ENCODE data around the gene SLC2A11. TPM values are rescaled to one million over a fixed set of nuclear protein-coding genes. Genes with fewer than 3 reads are reported as not detected.

Gene SLC2A11
- total RNA-seq, 4 donors from 2014 or later, result 2.4 to 19.0 (median 6.2) TPM

- ATAC-seq (no peak), DNase-seq (no peak)
Measured at GRCh38 chr22:23817146-23817545, 40.5 kb upstream of the SLC2A11 start.

DNA sequence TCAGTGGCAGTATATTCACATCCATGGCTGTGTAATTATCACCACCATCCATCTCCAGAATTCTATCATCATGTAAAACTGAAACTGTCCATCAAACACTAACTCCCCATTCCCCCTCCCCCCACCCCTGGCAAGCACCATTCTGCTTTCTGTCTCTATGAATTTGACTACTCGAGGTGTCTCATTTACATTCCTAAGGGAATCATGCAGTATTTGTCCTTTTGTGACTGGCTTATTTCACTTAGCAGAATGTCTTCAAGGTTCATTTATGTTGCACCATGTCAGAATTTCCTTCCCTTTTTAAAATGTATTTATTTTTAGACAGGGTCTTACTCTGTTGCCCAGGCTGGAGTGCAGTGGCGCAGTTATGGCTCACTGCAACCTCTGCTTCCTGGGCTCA is 39.1 kb upstream of the SLC2A11 start:
- H3K36me3 ChIP-seq, result peaks cover 0 to 70% of the 10 kb centered on the region in 2 donors
- intact Hi-C loops (cut with DNase I; ENCODE audit: low total_unique reads) (no loop called here), in situ Hi-C loops (cut with MboI; ENCODE audit: low sequenced_read_pairs in 4 of 4) (no loop called here)
- no peaks in the 10 kb centered on the region for H3K27me3 ChIP-seq
- H3K4me3 ChIP-seq, result no peak overlapping the region
- peaks cover 14 to 21% of the 10 kb centered on the region in 2 donors for H3K4me1 ChIP-seq
- ATAC-seq (no peak), DNase-seq (no peak)
- H3K27ac ChIP-seq, result no peak overlapping the region
- H3K9me3 ChIP-seq, result no peaks in the 10 kb centered on the region
- no peak for TF ChIP-seq POLR2A (IDR thresholded peaks at IDR 0.05)
- TF ChIP-seq, protein P1, sequence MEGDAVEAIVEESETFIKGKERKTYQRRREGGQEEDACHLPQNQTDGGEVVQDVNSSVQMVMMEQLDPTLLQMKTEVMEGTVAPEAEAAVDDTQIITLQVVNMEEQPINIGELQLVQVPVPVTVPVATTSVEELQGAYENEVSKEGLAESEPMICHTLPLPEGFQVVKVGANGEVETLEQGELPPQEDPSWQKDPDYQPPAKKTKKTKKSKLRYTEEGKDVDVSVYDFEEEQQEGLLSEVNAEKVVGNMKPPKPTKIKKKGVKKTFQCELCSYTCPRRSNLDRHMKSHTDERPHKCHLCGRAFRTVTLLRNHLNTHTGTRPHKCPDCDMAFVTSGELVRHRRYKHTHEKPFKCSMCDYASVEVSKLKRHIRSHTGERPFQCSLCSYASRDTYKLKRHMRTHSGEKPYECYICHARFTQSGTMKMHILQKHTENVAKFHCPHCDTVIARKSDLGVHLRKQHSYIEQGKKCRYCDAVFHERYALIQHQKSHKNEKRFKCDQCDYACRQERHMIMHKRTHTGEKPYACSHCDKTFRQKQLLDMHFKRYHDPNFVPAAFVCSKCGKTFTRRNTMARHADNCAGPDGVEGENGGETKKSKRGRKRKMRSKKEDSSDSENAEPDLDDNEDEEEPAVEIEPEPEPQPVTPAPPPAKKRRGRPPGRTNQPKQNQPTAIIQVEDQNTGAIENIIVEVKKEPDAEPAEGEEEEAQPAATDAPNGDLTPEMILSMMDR (IDR thresholded peaks at IDR 0.05 in 4 of 5, conservative IDR thresholded peaks at IDR 0.05 in 1 of 5), result no peak

More at GRCh38 chr22:23817146-23817545, 40.5 kb upstream of the SLC2A11 start:
- H3K4me1 ChIP-seq, result peaks cover 3 to 7% of the 10 kb centered on the region in 2 donors
- no peaks in the 10 kb centered on the region for H3K27me3 ChIP-seq
- no peak overlapping the region for H3K27ac ChIP-seq
- in situ Hi-C loops (cut with MboI; ENCODE audit: low sequenced_read_pairs in 4 of 4) (no loop called here), intact Hi-C loops (cut with DNase I; ENCODE audit: low total_unique reads) (no loop called here)
- no peak overlapping the region for H3K4me3 ChIP-seq
- peaks cover 0 to 68% of the 10 kb centered on the region in 2 donors for H3K36me3 ChIP-seq
- no peaks in the 10 kb centered on the region for H3K9me3 ChIP-seq
- TF ChIP-seq, protein P1 (IDR thresholded peaks at IDR 0.05 in 4 of 5, conservative IDR thresholded peaks at IDR 0.05 in 1 of 5), result no peak
- TF ChIP-seq POLR2A (IDR thresholded peaks at IDR 0.05), result no peak

DNA sequence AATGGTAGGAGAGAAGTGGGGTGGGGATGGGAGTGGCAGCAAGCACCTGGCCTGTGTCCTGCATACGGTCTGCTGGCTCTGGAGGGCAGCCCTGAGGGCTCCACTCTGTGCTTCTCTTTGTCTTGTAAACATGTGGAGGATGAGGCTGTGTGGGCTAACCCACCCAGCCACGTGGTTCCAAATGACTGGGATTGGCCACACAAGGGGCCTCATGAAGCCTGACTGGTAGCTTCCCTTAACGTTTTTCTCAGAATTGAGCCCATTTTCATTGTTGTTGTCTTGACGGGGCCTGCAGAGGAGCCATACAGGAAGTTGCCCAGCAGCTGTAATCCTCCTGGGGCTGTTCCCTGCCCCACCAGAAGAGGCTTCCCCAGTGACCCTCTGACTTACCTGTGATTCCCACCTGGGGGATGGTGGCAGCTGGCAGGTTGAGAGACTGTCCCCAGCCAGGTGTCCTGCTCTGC is 36.9 kb upstream of the SLC2A11 start:
- Histone ChIP-seq H3K4me3 (no peak overlapping the region), H3K9me3 (no peaks in the 10 kb centered on the region), H3K4me1 (peaks cover 14 to 25% of the 10 kb centered on the region in 2 donors), H3K27me3 (no peaks in the 10 kb centered on the region), H3K27ac (peak overlapping the region; percentile 72 to 88 (median 81)), H3K36me3 (peaks cover 0 to 81% of the 10 kb centered on the region in 2 donors)
- intact Hi-C loops (cut with DNase I; ENCODE audit: low total_unique reads) (no loop called here), in situ Hi-C loops (cut with MboI; ENCODE audit: low sequenced_read_pairs in 4 of 4) (no loop called here)
- DNase-seq (no peak), ATAC-seq (no peak)
- no peak for TF ChIP-seq POLR2A (IDR thresholded peaks at IDR 0.05)

DNA sequence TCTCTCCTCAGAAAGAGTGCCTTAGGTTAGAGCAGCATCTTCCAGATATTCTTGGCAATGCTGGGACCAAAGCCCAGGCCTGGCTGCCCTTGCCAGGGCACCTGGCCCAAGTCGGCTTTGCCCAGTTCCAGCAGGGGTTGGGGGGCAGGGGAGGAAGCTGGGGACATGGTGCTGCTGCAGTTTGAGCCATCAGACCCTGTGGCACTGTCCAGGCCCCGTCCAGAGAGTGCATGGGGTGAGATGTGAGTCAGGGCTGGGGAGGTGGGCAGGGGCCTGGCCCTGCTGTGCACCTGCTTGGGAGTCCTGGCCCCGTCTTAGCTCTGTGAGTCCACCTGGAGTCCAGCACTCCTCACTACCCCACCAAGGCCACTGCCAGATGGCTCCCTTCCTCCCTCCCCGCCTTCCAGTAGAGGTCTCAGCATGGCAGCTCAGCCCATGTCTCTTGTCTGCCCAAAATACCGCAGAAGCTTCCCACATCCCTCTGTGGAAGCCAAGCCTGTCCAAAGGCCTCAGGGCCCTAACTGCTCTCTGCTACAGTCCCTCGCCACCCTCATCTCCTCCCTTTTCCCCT is 35.5 kb upstream of the SLC2A11 start:
- H3K9me3 ChIP-seq, result no peaks in the 10 kb centered on the region
- peak; percentile 29 to 69 for DNase-seq
- H3K4me1 ChIP-seq, result peaks cover 14 to 25% of the 10 kb centered on the region in 2 donors
- intact Hi-C loops (cut with DNase I; ENCODE audit: low total_unique reads) (loop anchor here (2.0 kb wide), 1 partner anchor 35 kb away; the partner anchor contains the start of gene SMARCB1), in situ Hi-C loops (cut with MboI; ENCODE audit: low sequenced_read_pairs in 4 of 4) (no loop called here)
- H3K4me3 ChIP-seq, result no peak overlapping the region
- H3K36me3 ChIP-seq, result peaks cover 0 to 78% of the 10 kb centered on the region in 2 donors
- ATAC-seq, result peak; percentile 43 to 61
- peak overlapping the region; percentile 72 to 88 (median 81) for H3K27ac ChIP-seq
- TF ChIP-seq, protein P1 (IDR thresholded peaks at IDR 0.05 in 4 of 5, conservative IDR thresholded peaks at IDR 0.05 in 1 of 5), result no peak
- TF ChIP-seq POLR2A (IDR thresholded peaks at IDR 0.05), result no peak
- no peaks in the 10 kb centered on the region for H3K27me3 ChIP-seq

GRCh38 chr22:23823331-23823791 is 34.3 kb upstream of the SLC2A11 start:
- H3K36me3 ChIP-seq, result peaks cover 0 to 73% of the 10 kb centered on the region in 2 donors
- ATAC-seq (no peak), DNase-seq (no peak)
- no peak overlapping the region for H3K4me3 ChIP-seq
- H3K27me3 ChIP-seq, result no peaks in the 10 kb centered on the region
- H3K9me3 ChIP-seq, result no peaks in the 10 kb centered on the region
- no peak for TF ChIP-seq POLR2A (IDR thresholded peaks at IDR 0.05)
- TF ChIP-seq, protein P1 (IDR thresholded peaks at IDR 0.05 in 4 of 5, conservative IDR thresholded peaks at IDR 0.05 in 1 of 5), result no peak
- intact Hi-C loops (cut with DNase I; ENCODE audit: low total_unique reads), result loop anchor here (2.0 kb wide), 1 partner anchor 37 kb away; the partner anchor contains the start of gene SMARCB1
- peak overlapping the region; percentile 72 to 88 (median 81) for H3K27ac ChIP-seq
- H3K4me1 ChIP-seq, result peaks cover 15 to 25% of the 10 kb centered on the region in 2 donors
- in situ Hi-C loops (cut with MboI; ENCODE audit: low sequenced_read_pairs in 4 of 4), result no loop called here
